Mucosa of stomach (tissue), 1 donor: ENCODE data around the gene ZNF354C.

Experiments used
- H3K27me3 ChIP-seq: one replicate; pipeline ENCODE4 v1.7.0; 2013; ENCODE audit warnings: mild to moderate bottlenecking, low read length; ENCODE audit not compliant: control insufficient read depth, insufficient read depth
- H3K36me3 ChIP-seq: one replicate; pipeline ENCODE4 v1.7.0; 2013; ENCODE audit warnings: low read length; ENCODE audit not compliant: control insufficient read depth, insufficient read depth
- H3K4me1 ChIP-seq: one replicate; pipeline ENCODE4 v1.7.0; 2013; ENCODE audit warnings: mild to moderate bottlenecking, low read length; ENCODE audit not compliant: control insufficient read depth, insufficient read depth
- H3K4me3 ChIP-seq: one replicate; pipeline ENCODE4 v1.7.0; 2013; ENCODE audit warnings: low read length
- H3K9ac ChIP-seq: one replicate; pipeline ENCODE4 v1.7.0; 2013; ENCODE audit warnings: mild to moderate bottlenecking, low read length, moderate library complexity
- H3K9me3 ChIP-seq: one replicate; pipeline ENCODE4 v1.7.0; 2013; ENCODE audit warnings: mild to moderate bottlenecking, low read length, moderate library complexity; ENCODE audit not compliant: control insufficient read depth
- donor health status: Pancreatic carcinoma.

The ZNF354C gene

DNA sequence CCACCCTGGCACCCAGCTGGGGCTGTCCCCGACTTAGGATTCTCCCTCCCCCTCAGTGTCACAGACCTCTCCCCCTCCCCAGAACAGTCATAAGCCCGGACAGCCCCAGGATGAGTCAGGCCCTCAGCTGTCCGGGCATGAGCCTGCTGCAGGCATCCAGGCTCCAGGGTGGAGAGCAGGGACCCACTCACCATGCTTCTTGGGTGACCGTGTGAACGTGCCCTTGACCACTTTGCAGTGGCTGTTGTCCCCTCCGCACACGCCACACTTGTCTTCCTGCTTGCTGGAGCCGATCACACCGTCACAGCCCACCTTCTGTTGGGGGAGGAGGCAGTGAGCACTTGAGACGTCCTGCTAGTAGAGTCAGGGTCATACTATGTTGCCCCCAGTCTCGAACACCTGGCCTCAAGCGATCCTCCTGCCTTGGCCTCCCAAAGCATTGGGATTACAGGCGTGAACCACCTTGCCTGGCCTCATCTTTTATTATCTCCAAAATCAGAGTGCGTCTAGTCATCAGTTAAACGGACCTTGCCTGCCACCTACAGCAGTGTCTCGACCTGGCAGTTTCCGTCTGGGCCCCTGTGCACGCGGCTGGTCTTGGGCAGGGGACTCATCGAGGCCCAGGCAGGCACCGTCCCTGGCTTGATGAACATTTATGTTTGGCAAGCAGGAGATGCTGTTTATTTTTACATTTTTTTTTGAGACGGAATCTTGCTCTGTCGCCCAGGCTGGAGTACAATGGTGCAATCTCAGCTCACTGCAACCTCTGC is 72.6 kb downstream of the ZNF354C start:
- Histone ChIP-seq H3K4me1 (no peaks in the 10 kb centered on the region), H3K9me3 (no peaks in the 10 kb centered on the region), H3K9ac (no peak overlapping the region), H3K4me3 (no peak overlapping the region), H3K27me3 (no peaks in the 10 kb centered on the region), H3K36me3 (no peaks in the 10 kb centered on the region)
